T-cell (primary cell): ENCODE data around the gene PRSS27. TPM values are rescaled to one million over a fixed set of nuclear protein-coding genes. Genes with fewer than 3 reads are reported as not detected.
"Not testable (repeated sequence)": the region's sequence is repeated elsewhere in the genome, so short reads cannot be mapped to it uniquely, and the experiment has no call there.

Experiments
- ATAC-seq, 4 experiments: fragments of 200-7000 bp in 3 of 4; fragments of 150-1000 bp in 1 of 4; cut with Tn5 transposase; replicated peaks in 1 of 4; 1 replicate in 3 of 4; 2 replicates in 1 of 4; pipeline ENCODE4 v1.10.0; 2021; ENCODE audit warnings: moderate library complexity in 3 of 4, mild to moderate bottlenecking in 2 of 4, moderate number of reproducible peaks in 1 of 4
- CTCF ChIA-PET, 2 donors: fragments of 300-600 bp; sonication (Branson Sonifier 250); formaldehyde crosslinking; loops; one replicate each; lab custom pipeline; 2022; ENCODE audit warnings: antibody characterized with exemption in 2 of 2; lab: Charles Lee
- POLR2A ChIA-PET, 2 donors: fragments of 300-600 bp; sonication (Branson Sonifier 250); formaldehyde crosslinking; loops; one replicate each; lab custom pipeline; 2022; ENCODE audit warnings: antibody characterized with exemption in 2 of 2; lab: Charles Lee
- DNase-seq, 35 experiments: peaks; one replicate each; pipeline versions ENCODE4 v3.0.0 to v3.0.0-alpha.2; 2013 to 2023
- H3K27ac ChIP-seq: one replicate; pipeline ENCODE4 v1.5.1; 2013; ENCODE audit warnings: low read length
- H3K27me3 ChIP-seq, 2 experiments: replicated peaks in 1 of 2; 1 replicate in 1 of 2; 2 replicates in 1 of 2; pipeline versions ENCODE4 v1.6.1 to v1.7.0; 2013; ENCODE audit warnings: low read length in 1 of 2, mixed read lengths in 1 of 2; ENCODE audit not compliant: control insufficient read depth in 2 of 2, insufficient read depth in 2 of 2; ENCODE audit errors: extremely low read depth in 1 of 2
- H3K36me3 ChIP-seq, 2 donors: 1 replicate in 1 of 2; 2 replicates in 1 of 2; pipeline versions ENCODE4 v1.6.1 to v1.7.0; 2013; ENCODE audit warnings: low read length in 1 of 2; ENCODE audit not compliant: control insufficient read depth in 2 of 2, insufficient read depth in 1 of 2; ENCODE audit errors: extremely low read depth in 1 of 2
- H3K4me1 ChIP-seq, 2 experiments: 1 replicate in 1 of 2; 2 replicates in 1 of 2; pipeline versions ENCODE4 v1.6.1 to v1.7.0; 2013; ENCODE audit warnings: low read length in 2 of 2, mixed read lengths in 1 of 2; ENCODE audit not compliant: insufficient read depth in 2 of 2, control insufficient read depth in 1 of 2; ENCODE audit errors: extremely low read depth in 1 of 2
- H3K4me3 ChIP-seq, 2 donors: 1 replicate in 1 of 2; 2 replicates in 1 of 2; pipeline versions ENCODE4 v1.5.1 to v1.7.0; 2013; ENCODE audit warnings: mild to moderate bottlenecking in 2 of 2, low read length in 1 of 2, moderate library complexity in 1 of 2; ENCODE audit not compliant: control insufficient read depth in 1 of 2; ENCODE audit errors: extremely low read depth in 1 of 2
- H3K9me3 ChIP-seq: 2 replicates; pipeline ENCODE4 v1.7.0; 2013
- H3K27ac Mint-ChIP-seq, 2 donors: one replicate each; pipeline ENCODE4 v1.8.0; 2020 to 2021; ENCODE audit warnings: mild to moderate bottlenecking in 2 of 2, mixed read lengths in 2 of 2
- H3K27me3 Mint-ChIP-seq, 2 donors: one replicate each; pipeline ENCODE4 v1.8.0; 2021 to 2022; ENCODE audit warnings: mixed read lengths in 2 of 2
- H3K36me3 Mint-ChIP-seq: one replicate; pipeline ENCODE4 v1.8.0; 2021; ENCODE audit warnings: mixed read lengths
- H3K4me1 Mint-ChIP-seq, 3 donors: one replicate each; pipeline ENCODE4 v1.8.0; 2020 to 2022; ENCODE audit warnings: mixed read lengths in 3 of 3, mild to moderate bottlenecking in 1 of 3
- H3K4me3 Mint-ChIP-seq, 3 donors: one replicate each; pipeline ENCODE4 v1.8.0; 2020 to 2022; ENCODE audit warnings: mild to moderate bottlenecking in 3 of 3, mixed read lengths in 3 of 3, moderate library complexity in 3 of 3
- H3K9me3 Mint-ChIP-seq, 3 donors: one replicate each; pipeline ENCODE4 v1.8.0; 2020 to 2022; ENCODE audit warnings: mixed read lengths in 3 of 3
- WGBS: methylation state at CpG from one replicate; pipeline ENCODE4 v1.1.5; 2013; ENCODE audit warnings: missing lambda C conversion rate; ENCODE audit not compliant: insufficient coverage; 5-methylcytosine and 5-hydroxymethylcytosine counted together
- total RNA-seq, 35 experiments: library from RNA in 6 of 35; stranded (reverse) in 6 of 35; fragments of 120-200 nt in 1 of 35; gene quantifications; one replicate each; pipeline versions ENCODE4 v1.2.1 to v1.2.4 and lab custom pipeline; 2013 to 2026

PRSS27 gene
- total RNA-seq, 5 donors from 2014 or later (not counting 1 experiment from before 2014, with no cell fraction given), result 0.70 to 2.0 (median 1.1) TPM

DNA sequence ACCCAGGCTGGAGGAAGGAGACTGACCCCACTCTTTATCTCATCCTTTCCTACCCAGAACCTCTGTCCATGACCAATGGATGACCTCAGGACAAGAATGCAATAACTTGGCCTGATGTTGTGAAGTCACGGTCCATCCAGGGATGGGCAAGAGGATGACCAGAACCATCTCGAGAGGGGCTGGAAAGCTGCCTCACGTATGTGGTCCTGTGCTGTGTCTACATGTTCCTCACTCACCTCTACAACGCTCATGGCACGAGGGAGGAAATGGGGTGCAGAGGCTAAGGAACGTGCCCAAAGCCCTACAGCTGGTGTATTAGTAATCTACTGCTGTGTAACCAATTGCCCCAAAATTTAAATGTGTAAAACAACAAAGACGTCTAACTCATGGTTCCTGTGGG is 45.0 kb downstream of the PRSS27 start:
- peak overlapping the region in 1 of 3 donors; percentile 74 for H3K4me3 Mint-ChIP-seq

DNA sequence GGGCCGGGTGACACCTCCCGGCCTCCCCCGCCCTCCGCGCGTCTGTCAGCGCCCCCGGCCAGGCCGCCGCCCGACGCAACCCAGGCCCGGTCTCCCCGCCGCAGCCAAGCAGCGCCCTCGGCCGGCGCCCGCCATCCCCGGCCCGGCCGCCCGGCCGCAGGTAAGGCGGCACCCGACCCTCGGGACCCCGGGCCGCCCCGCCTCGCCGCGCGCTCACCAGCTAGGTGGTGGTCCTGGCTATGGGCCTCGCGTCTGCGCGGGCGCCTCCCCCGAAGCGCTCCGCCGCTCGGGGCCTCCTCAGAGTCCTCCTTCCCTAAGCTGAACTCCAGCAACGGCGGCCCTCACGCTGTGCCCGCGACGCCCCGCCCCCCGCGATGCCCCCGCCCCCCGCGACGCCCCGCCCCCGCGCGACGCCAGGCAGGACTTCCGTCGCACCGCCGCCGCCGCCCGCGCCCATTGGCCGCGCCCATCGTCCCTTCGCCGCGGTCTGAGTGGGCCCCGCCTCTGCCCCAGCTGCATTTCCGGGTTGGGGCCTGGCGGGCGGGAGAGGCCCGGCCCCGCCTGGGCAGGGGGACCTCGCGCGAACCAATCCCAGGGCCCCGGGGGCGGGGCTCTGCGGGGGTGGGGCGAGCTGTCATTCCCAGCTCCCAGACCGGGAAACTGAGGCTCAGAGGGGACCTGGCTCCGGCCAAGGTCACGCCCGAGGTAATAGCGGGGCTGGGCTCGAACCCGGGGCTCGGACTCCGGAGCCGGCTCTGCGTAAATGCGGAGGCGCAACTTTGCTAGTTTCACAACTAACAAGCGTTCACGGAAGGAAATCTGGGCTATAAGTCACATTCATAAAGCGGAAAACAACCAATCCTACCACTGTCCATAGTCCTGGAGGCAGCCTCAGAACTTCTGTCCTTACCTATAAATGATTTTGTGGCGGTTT is 46.7 kb downstream of the PRSS27 start:
- Mint-ChIP-seq H3K36me3 (peaks cover 6% of the 10 kb centered on the region), H3K4me1 (peaks cover 24 to 41% (median 32%) of the 10 kb centered on the region in 3 donors), H3K27ac (peak overlapping the region; percentile 67 to 84), H3K9me3 (no peaks in the 10 kb centered on the region), H3K27me3 (no peaks in the 10 kb centered on the region), H3K4me3 (peak overlapping the region; percentile 74 to 83 (median 81))
- H3K4me1 ChIP-seq, result peaks cover 5 to 28% of the 10 kb centered on the region in 2 experiments
- WGBS, result under 1% methylated on average over 92 of the region's 107 CpGs
- peak; percentile 86 to 98 (median 94) for DNase-seq
- CTCF ChIA-PET, result interaction anchor here in 1 of 2 donors (0.6 to 1.5 kb wide), 3 partner anchors 9 to 237 kb away, joined by 3 to 7 read pairs (median 3); partner anchors contain the start of gene KCTD5
- peak overlapping the region; percentile 52 for H3K27ac ChIP-seq
- H3K27me3 ChIP-seq, result no peaks in the 10 kb centered on the region
- POLR2A ChIA-PET, result interaction anchor here in 1 of 2 donors (0.6 kb wide), 1 partner anchor 401 kb away, joined by 11 read pairs; no protein-coding TSS in a partner anchor
- no peaks in the 10 kb centered on the region for H3K9me3 ChIP-seq
- peak overlapping the region; percentile 63 to 90 for H3K4me3 ChIP-seq
- peak; percentile 93 to 96 (median 96) for ATAC-seq
- peaks cover under 1 to 7% of the 10 kb centered on the region in 2 donors for H3K36me3 ChIP-seq

More for the DNA sequence above, 45.0 kb downstream of the PRSS27 start:
- peaks cover 5 to 25% of the 10 kb centered on the region in 2 experiments for H3K4me1 ChIP-seq
- WGBS, result 100% methylated on average over 1 of the region's 7 CpGs
- Mint-ChIP-seq H3K4me1 (peaks cover 16 to 29% (median 23%) of the 10 kb centered on the region in 3 donors), H3K27ac (no peak overlapping the region), H3K36me3 (no peaks in the 10 kb centered on the region), H3K27me3 (no peaks in the 10 kb centered on the region), H3K9me3 (no peaks in the 10 kb centered on the region)
- ATAC-seq (no peak), DNase-seq (no peak)
- no peak overlapping the region for H3K4me3 ChIP-seq
- no peaks in the 10 kb centered on the region for H3K27me3 ChIP-seq
- H3K36me3 ChIP-seq, result no peaks in the 10 kb centered on the region
- ChIA-PET POLR2A (no interaction called here), CTCF (no interaction called here)
- no peaks in the 10 kb centered on the region for H3K9me3 ChIP-seq
- H3K27ac ChIP-seq, result no peak overlapping the region

DNA sequence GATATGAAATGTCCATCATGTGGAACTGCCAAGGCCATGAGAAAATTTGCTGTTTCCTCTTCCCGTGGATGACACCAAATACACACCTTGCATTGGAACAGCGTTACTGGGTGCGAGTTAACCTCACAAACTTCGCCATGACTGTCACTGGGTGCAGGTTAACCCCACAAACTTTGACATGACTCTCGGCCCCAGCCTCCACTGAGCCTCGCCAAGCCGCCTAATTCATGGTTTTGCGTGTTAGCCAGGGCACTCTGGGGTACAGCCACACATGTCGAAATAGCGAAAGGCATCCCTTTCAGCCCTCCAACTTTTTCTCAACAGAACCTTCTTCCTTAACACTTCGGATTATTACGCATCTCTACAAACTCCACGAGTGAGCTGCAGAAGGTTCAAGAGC is 48.3 kb downstream of the PRSS27 start:
- Mint-ChIP-seq H3K4me1 (peaks cover 24 to 41% (median 32%) of the 10 kb centered on the region in 3 donors), H3K36me3 (peaks cover 11% of the 10 kb centered on the region)
- H3K9me3 ChIP-seq, result no peaks in the 10 kb centered on the region

DNA sequence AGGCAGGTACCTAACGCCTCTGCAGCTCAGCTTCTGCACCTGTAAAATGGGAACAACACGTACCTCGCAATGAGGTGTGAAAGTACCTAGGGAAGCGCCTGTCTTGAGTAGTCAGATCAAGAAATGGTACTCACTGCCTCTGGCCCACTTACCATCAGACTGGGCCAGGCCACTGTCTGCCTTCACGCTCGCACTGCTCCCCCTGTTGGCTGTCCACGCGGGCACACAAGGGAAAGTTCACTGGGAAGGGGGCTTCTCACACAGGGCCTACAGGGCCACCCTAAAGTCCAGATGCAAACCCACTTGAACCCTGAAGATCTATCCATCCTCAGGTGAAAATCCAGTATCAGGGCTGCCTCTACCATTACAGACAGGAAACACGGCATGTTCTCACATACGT is 48.8 kb downstream of the PRSS27 start:
- peaks cover 5 to 28% of the 10 kb centered on the region in 2 experiments for H3K4me1 ChIP-seq
- Mint-ChIP-seq H3K36me3 (peaks cover 15% of the 10 kb centered on the region), H3K4me1 (peaks cover 24 to 41% (median 32%) of the 10 kb centered on the region in 3 donors), H3K4me3 (peak overlapping the region in 1 of 3 donors; percentile 74)
- H3K27me3 ChIP-seq, POLR2A ChIA-PET, H3K27ac ChIP-seq, H3K4me3 ChIP-seq, H3K9me3 Mint-ChIP-seq, H3K9me3 ChIP-seq, CTCF ChIA-PET, H3K27me3 Mint-ChIP-seq, ATAC-seq, H3K36me3 ChIP-seq, H3K27ac Mint-ChIP-seq: not testable (repeated sequence)
- peak in 4 of 35 experiments; percentile 7 to 28 (median 22) for DNase-seq
- 87% methylated on average over 2 of the region's 10 CpGs for WGBS

More for the DNA sequence above, 48.3 kb downstream of the PRSS27 start:
- H3K4me1 ChIP-seq, result peaks cover 5 to 28% of the 10 kb centered on the region in 2 experiments
- no peaks in the 10 kb centered on the region for H3K27me3 ChIP-seq
- H3K27ac Mint-ChIP-seq, result peak overlapping the region in 1 of 2 donors; percentile 71
- no peaks in the 10 kb centered on the region for H3K9me3 Mint-ChIP-seq
- CTCF ChIA-PET, result no interaction called here
- H3K4me3 Mint-ChIP-seq, result peak overlapping the region; percentile 74 to 79 (median 75)
- 90% methylated on average over 12 of the region's 13 CpGs for WGBS
- POLR2A ChIA-PET, result no interaction called here
- ATAC-seq (no peak), DNase-seq (no peak)
- H3K4me3 ChIP-seq, result no peak overlapping the region
- H3K27ac ChIP-seq, result no peak overlapping the region
- no peaks in the 10 kb centered on the region for H3K27me3 Mint-ChIP-seq
- H3K36me3 ChIP-seq, result peaks cover 3 to 9% of the 10 kb centered on the region in 2 donors

- peak overlapping the region; percentile 47 to 60 (median 55) for H3K4me3 Mint-ChIP-seq
- H3K4me1 ChIP-seq, result peaks cover 5 to 28% of the 10 kb centered on the region in 2 experiments
- H3K27ac Mint-ChIP-seq, result peak overlapping the region in 1 of 2 donors; percentile 61
- ATAC-seq, H3K9me3 ChIP-seq, H3K36me3 ChIP-seq, CTCF ChIA-PET, POLR2A ChIA-PET, H3K4me3 ChIP-seq, H3K27ac ChIP-seq, H3K27me3 Mint-ChIP-seq, H3K27me3 ChIP-seq, H3K9me3 Mint-ChIP-seq: not testable (repeated sequence)
- 0% methylated on average over 8 of the region's 15 CpGs for WGBS
- H3K36me3 Mint-ChIP-seq, result peaks cover 17% of the 10 kb centered on the region
- peak in 29 of 35 experiments; percentile 14 to 71 (median 45) for DNase-seq
- peaks cover 24 to 42% (median 32%) of the 10 kb centered on the region in 3 donors for H3K4me1 Mint-ChIP-seq
Measured at GRCh38 chr16:2670017-2670416, 50.0 kb downstream of the PRSS27 start.

GRCh38 chr16:2669587-2669986 is 50.4 kb downstream of the PRSS27 start:
- DNase-seq, H3K9me3 Mint-ChIP-seq, H3K27me3 Mint-ChIP-seq, H3K27me3 ChIP-seq, H3K36me3 ChIP-seq, H3K9me3 ChIP-seq, ATAC-seq, CTCF ChIA-PET, H3K27ac ChIP-seq, H3K4me3 ChIP-seq: not testable (repeated sequence)
- peaks cover 17% of the 10 kb centered on the region for H3K36me3 Mint-ChIP-seq
- peak overlapping the region; percentile 43 to 60 (median 55) for H3K4me3 Mint-ChIP-seq
- peak overlapping the region in 1 of 2 donors; percentile 52 for H3K27ac Mint-ChIP-seq
- H3K4me1 ChIP-seq, result peaks cover 5 to 28% of the 10 kb centered on the region in 2 experiments
- H3K4me1 Mint-ChIP-seq, result peaks cover 24 to 45% (median 32%) of the 10 kb centered on the region in 3 donors
- no CpG with 5 or more reads among the region's 10 CpGs for WGBS
- POLR2A ChIA-PET, result interaction anchor here in 1 of 2 donors (0.5 kb wide), 1 partner anchor 20 kb away, joined by 3 read pairs; no protein-coding TSS in a partner anchor
